ENCODE measurements around the gene EVC2. TPM values are rescaled to one million over a fixed set of nuclear protein-coding genes. Genes with fewer than 3 reads are reported as not detected.

Gene EVC2
- total RNA-seq, 1 experiment from 2014 or later, result 6.0 TPM

DNA sequence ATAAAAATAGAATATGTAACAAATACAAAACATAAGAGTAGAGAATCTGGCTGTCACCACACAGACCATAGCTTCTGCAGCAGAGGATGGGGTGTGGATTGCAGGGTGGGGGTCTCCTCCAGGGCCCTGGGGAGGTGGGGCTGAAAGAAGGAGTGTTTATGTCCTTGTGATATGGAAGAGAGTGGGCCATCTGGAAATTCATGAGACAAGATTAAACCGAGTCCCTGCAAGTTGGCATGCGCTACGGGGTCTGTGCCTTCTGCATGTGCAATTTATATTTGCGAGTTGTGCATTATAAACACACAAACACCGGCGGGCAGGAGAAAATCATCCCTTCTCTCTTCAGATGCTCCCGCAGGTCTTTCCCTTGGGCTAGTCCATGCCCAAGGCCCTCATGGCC, 145.9 kb downstream of the EVC2 start:
- Histone ChIP-seq H3K4me1 (ENCODE audit: insufficient read depth, low read length, poor library complexity, severe bottlenecking) (no peaks in the 10 kb centered on the region), H3K27ac (ENCODE audit: low read depth, low read length, poor library complexity, severe bottlenecking) (no peak overlapping the region), H3K27me3 (replicated peaks; ENCODE audit: insufficient read depth, low read depth, low read length, poor library complexity) (no peaks in the 10 kb centered on the region), H3K4me3 (ENCODE audit: low read depth, low read length, poor library complexity, severe bottlenecking) (no peak overlapping the region), H3K36me3 (ENCODE audit: insufficient read depth, low read length, poor library complexity, severe bottlenecking) (no peaks in the 10 kb centered on the region), H3K9me3 (ENCODE audit: low read depth, low read length, poor library complexity, severe bottlenecking) (no peaks in the 10 kb centered on the region)
- intact Hi-C loops (cut with micrococcal nuclease; ENCODE audit: unreplicated experiment), result no loop called here
- no TSS peak for BruUV-seq (replicated peaks)
- TF ChIP-seq, protein P1, sequence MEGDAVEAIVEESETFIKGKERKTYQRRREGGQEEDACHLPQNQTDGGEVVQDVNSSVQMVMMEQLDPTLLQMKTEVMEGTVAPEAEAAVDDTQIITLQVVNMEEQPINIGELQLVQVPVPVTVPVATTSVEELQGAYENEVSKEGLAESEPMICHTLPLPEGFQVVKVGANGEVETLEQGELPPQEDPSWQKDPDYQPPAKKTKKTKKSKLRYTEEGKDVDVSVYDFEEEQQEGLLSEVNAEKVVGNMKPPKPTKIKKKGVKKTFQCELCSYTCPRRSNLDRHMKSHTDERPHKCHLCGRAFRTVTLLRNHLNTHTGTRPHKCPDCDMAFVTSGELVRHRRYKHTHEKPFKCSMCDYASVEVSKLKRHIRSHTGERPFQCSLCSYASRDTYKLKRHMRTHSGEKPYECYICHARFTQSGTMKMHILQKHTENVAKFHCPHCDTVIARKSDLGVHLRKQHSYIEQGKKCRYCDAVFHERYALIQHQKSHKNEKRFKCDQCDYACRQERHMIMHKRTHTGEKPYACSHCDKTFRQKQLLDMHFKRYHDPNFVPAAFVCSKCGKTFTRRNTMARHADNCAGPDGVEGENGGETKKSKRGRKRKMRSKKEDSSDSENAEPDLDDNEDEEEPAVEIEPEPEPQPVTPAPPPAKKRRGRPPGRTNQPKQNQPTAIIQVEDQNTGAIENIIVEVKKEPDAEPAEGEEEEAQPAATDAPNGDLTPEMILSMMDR (conservative IDR thresholded peaks at IDR 0.05; ENCODE audit: low read depth, low read length), result no peak
- TF ChIP-seq EZH2 (IDR thresholded peaks at IDR 0.05; ENCODE audit: borderline replicate concordance, low read depth, low read length, poor library complexity, severe bottlenecking), result no peak
- CTCF ChIA-PET, result no interaction called here
- no peak for DNase-seq (ENCODE audit: low spot score)
- POLR2A ChIA-PET (ENCODE audit: low non-redundant PET), result no interaction called here

DNA sequence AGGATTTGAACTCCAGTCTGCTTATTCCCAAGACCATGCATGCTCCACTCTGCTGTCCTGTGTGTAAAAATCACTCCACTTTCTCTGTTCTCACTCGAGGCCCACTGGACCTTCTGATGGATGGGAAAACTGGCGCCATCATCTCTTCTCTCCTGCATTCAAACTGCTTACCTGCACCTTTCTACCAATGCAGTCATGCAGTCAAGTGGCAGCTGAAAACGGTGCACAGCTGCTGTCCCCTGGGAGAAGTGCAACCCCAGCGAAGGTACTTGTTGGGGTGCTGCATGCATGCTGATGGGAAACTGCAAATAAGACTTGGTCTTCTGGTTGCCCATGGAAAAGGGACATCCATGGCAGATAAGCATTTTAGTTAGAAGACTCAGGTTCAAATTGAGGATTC, 147.1 kb downstream of the EVC2 start:
- Histone ChIP-seq H3K9me3 (ENCODE audit: low read depth, low read length, poor library complexity, severe bottlenecking) (no peaks in the 10 kb centered on the region), H3K4me1 (ENCODE audit: insufficient read depth, low read length, poor library complexity, severe bottlenecking) (no peaks in the 10 kb centered on the region), H3K27me3 (replicated peaks; ENCODE audit: insufficient read depth, low read depth, low read length, poor library complexity) (no peaks in the 10 kb centered on the region), H3K27ac (ENCODE audit: low read depth, low read length, poor library complexity, severe bottlenecking) (no peak overlapping the region), H3K4me3 (ENCODE audit: low read depth, low read length, poor library complexity, severe bottlenecking) (no peak overlapping the region), H3K36me3 (ENCODE audit: insufficient read depth, low read length, poor library complexity, severe bottlenecking) (no peaks in the 10 kb centered on the region)
- POLR2A ChIA-PET (ENCODE audit: low non-redundant PET), result no interaction called here
- BruUV-seq (replicated peaks), result no TSS peak
- intact Hi-C loops (cut with micrococcal nuclease; ENCODE audit: unreplicated experiment), result no loop called here
- no peak for TF ChIP-seq EZH2 (IDR thresholded peaks at IDR 0.05; ENCODE audit: borderline replicate concordance, low read depth, low read length, poor library complexity, severe bottlenecking)
- TF ChIP-seq, protein P1 (conservative IDR thresholded peaks at IDR 0.05; ENCODE audit: low read depth, low read length), result no peak
- CTCF ChIA-PET, result no interaction called here
- DNase-seq (ENCODE audit: low spot score), result no peak

DNA sequence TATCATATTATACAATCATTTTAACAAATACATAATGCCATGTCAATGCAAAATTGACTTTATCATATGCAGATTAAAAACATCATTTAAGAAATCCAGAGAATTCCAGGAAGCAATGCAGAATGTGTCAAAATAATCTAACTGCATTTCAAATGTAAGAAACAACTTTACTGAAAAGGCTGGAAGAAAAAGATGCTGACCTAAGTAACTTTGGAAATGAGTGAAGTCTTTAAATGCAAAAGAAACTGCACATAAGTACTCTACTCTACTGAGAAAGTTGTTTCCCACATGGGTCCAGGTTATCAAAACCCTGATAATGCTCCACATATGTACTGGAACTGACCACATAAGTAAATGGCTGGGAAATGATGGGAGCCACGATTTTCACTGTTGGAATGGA, 149.9 kb downstream of the EVC2 start:
- no TSS peak for BruUV-seq (replicated peaks)
- Histone ChIP-seq H3K27ac (ENCODE audit: low read depth, low read length, poor library complexity, severe bottlenecking) (no peak overlapping the region), H3K9me3 (ENCODE audit: low read depth, low read length, poor library complexity, severe bottlenecking) (no peaks in the 10 kb centered on the region), H3K4me3 (ENCODE audit: low read depth, low read length, poor library complexity, severe bottlenecking) (no peak overlapping the region), H3K4me1 (ENCODE audit: insufficient read depth, low read length, poor library complexity, severe bottlenecking) (no peaks in the 10 kb centered on the region), H3K36me3 (ENCODE audit: insufficient read depth, low read length, poor library complexity, severe bottlenecking) (no peaks in the 10 kb centered on the region), H3K27me3 (replicated peaks; ENCODE audit: insufficient read depth, low read depth, low read length, poor library complexity) (no peaks in the 10 kb centered on the region)
- intact Hi-C loops (cut with micrococcal nuclease; ENCODE audit: unreplicated experiment), result no loop called here
- ChIA-PET POLR2A (ENCODE audit: low non-redundant PET) (no interaction called here), CTCF (no interaction called here)
- DNase-seq (ENCODE audit: low spot score), result no peak
- TF ChIP-seq EZH2 (IDR thresholded peaks at IDR 0.05; ENCODE audit: borderline replicate concordance, low read depth, low read length, poor library complexity, severe bottlenecking), result no peak
- TF ChIP-seq, protein P1 (conservative IDR thresholded peaks at IDR 0.05; ENCODE audit: low read depth, low read length), result no peak
